Activated gamma-delta T cell treated with Interleukin-2 at 50 U/mL for 16 hours (primary cell): ENCODE measurements around the gene KIF21B.
A peak's percentile ranks its signal among the peaks of the same experiment; 100 is the strongest.

Experiments
- DNase-seq: peaks from one replicate; pipeline ENCODE4 v3.0.0-alpha.2; 2020

KIF21B gene, protein sequence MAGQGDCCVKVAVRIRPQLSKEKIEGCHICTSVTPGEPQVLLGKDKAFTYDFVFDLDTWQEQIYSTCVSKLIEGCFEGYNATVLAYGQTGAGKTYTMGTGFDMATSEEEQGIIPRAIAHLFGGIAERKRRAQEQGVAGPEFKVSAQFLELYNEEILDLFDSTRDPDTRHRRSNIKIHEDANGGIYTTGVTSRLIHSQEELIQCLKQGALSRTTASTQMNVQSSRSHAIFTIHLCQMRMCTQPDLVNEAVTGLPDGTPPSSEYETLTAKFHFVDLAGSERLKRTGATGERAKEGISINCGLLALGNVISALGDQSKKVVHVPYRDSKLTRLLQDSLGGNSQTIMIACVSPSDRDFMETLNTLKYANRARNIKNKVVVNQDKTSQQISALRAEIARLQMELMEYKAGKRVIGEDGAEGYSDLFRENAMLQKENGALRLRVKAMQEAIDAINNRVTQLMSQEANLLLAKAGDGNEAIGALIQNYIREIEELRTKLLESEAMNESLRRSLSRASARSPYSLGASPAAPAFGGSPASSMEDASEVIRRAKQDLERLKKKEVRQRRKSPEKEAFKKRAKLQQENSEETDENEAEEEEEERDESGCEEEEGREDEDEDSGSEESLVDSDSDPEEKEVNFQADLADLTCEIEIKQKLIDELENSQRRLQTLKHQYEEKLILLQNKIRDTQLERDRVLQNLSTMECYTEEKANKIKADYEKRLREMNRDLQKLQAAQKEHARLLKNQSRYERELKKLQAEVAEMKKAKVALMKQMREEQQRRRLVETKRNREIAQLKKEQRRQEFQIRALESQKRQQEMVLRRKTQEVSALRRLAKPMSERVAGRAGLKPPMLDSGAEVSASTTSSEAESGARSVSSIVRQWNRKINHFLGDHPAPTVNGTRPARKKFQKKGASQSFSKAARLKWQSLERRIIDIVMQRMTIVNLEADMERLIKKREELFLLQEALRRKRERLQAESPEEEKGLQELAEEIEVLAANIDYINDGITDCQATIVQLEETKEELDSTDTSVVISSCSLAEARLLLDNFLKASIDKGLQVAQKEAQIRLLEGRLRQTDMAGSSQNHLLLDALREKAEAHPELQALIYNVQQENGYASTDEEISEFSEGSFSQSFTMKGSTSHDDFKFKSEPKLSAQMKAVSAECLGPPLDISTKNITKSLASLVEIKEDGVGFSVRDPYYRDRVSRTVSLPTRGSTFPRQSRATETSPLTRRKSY (N-terminal part only)

GRCh38 chr1:201023517-201023902 lies at the start of gene KIF21B:
KIF21B (minus strand) TSS chr1:201023714; CDS start chr1:201023383, 331 bp downstream.
- DNase-seq, result peak; percentile 89

DNA sequence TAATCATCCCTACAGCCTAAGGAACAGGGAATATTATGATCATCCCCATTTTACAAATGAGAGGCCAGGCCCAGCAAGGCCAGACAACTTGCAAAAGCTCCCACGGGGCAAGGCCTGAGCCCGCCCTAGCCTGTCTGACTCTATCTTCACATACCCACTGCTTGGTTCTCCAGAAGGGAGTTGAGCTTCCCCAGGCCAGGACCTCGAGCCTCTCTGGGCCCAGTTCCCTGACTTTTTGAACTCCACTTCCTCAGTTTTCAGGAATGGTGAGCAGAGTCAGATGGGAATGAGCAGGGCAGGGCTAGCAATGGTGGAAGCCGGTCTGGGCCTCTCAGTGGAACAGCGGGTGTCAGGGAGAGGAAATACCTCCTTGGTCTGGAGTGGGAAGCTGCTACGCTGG lies 49.4 kb upstream of the KIF21B start:
- no peak for DNase-seq

DNA sequence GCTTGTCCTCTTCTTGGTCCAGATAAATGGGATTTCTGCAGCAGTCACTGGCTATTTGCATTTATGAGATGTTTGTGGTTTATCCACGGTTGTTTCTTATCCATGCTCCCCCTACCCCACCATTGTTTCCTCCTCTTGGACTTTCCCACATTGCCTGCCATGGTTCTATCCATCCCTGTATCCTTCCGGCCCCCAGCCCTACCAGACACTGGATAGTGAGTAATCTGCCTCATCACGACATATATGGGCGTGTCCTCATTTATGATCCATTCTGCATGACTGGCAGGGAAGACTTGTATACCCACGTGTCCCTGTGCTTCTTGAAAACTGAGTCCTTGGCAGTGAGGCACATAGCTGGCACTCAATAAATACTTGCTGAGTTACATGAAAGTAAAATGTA lies 48.6 kb upstream of the KIF21B start:
- DNase-seq, result no peak

GRCh38 chr1:201069636-201070035 lies 46.1 kb upstream of the KIF21B start:
- DNase-seq, result no peak

GRCh38 chr1:201068976-201069375 lies 45.5 kb upstream of the KIF21B start:
- no peak for DNase-seq

DNA sequence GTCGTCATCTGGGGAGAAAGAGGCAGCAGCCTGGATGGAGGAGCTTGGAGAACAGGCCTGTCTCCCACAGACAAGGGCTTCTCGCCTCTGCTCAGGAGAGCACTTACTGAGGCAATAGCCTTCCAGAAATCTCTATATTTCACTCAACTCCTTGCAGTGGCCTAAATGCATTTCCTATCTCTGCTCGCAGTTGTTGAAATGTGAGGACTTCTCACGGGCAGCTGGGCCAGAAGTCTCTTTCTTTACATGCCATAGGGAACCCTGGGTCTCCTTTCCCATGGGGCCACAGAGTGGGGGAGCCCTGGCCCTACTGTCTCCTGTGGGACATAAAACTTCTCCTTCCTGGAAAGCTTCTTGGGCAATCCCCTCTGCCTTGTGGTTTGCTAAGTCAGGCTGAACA lies 43.5 kb upstream of the KIF21B start:
- DNase-seq, result no peak

GRCh38 chr1:201065686-201066085 lies 42.2 kb upstream of the KIF21B start:
- DNase-seq, result no peak

DNA sequence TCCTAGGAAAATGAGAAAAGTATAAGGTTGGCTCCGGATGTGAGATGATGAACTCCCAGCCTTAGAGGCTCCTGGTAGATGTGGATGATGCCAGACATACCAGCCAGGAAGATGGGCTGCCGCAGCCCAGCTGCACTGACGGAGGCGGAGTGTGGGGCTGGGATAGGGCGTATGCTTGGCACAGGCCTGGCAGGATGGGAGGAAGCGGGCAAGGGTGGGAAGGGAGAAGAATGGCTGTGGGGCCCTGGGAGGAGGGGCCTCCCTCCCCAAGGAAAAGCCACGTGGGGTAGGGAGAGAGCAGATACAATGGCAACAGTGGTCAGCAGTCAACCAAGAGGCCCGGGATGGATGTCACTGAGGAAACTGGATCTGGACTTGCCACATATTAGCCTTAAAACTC lies 41.3 kb upstream of the KIF21B start:
- DNase-seq, result no peak

GRCh38 chr1:201063145-201063544 lies 39.6 kb upstream of the KIF21B start:
- no peak for DNase-seq

DNA sequence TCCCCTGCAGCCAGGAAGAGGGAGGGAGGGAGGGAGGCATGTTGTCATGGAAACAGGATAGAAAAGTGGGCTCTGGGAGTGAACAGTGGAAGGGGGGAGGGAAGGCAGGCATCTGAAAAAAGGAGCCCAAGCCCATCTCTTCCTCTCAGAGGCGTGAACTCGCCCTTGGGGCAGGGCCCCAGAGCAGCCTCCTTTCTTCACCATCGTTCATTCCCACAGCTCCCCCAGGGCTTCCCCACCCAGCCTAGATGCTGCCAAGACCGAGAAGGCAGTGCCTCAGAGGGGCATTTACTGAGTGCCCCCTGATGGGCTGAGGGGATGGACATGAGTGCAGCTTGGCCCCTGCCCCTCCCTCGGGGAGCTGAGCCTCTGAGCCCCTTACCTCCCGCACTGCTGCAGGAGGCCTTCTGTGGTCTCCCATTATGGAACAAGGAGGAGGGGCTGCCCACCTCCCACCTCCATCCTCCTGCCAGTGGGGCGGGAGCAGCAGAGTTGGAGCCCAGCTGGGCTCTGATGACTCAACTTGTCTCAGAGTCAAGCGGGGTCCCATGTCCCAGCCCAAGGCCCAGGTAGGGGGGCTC lies 39.1 kb upstream of the KIF21B start:
- DNase-seq, result no peak

DNA sequence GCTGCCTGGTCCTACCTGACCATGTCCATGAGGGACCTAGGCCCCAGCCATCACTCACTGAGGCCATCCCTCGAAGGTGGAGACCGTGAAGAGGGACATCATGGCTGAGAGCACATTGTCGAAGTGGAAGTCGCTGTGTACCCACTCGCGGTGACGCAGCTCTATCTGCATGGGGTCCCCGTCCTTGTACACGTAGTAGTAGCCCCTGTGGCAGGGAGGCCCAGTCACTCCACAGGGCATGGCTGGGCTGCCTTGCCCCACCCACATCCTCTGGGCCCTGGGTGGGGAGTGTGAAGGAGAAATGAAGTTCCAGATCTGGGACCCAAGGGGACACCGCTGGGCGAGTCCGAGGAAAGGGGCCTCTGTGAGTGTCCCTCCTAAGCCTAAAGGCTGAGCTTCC lies 38.4 kb upstream of the KIF21B start:
- DNase-seq, result no peak

DNA sequence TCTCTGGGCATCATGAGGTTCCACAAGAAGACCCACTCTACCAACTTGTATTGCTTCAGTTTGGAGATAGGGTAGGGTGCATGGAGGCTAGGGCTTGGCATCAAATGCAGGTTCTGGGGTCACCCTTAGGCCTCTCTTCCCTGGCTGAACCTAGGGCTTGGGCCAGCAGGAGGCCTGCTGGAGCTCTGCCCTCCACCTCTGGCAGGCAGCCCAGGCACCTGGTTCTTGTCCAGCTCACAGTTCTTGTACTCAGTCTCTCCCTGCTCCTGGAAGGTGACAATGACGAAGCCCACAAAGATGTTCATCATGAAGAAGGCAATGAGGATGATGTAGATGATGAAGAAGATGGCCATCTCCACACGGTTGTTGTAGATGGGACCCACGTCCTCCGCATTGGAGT lies 37.5 kb upstream of the KIF21B start:
- DNase-seq, result no peak

DNA sequence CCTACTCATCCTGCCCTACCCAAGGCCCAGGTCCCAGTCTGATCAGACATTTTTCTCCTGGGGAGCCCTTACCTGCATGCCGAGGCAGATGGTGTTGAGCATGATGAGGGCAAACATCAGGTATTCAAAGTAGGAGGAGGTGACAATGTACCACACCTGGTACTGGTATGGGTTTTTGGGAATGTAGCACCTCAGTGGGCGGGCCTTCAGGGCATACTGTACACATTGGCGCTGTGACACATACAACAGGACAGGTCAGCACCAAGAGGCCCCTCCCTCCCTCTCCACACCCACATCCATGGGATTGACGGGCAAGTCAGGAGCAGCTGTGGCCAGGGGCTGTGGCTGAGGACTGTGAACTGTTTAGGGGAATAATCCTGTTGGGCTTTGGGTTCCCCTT lies 37.1 kb upstream of the KIF21B start:
- no peak for DNase-seq

DNA sequence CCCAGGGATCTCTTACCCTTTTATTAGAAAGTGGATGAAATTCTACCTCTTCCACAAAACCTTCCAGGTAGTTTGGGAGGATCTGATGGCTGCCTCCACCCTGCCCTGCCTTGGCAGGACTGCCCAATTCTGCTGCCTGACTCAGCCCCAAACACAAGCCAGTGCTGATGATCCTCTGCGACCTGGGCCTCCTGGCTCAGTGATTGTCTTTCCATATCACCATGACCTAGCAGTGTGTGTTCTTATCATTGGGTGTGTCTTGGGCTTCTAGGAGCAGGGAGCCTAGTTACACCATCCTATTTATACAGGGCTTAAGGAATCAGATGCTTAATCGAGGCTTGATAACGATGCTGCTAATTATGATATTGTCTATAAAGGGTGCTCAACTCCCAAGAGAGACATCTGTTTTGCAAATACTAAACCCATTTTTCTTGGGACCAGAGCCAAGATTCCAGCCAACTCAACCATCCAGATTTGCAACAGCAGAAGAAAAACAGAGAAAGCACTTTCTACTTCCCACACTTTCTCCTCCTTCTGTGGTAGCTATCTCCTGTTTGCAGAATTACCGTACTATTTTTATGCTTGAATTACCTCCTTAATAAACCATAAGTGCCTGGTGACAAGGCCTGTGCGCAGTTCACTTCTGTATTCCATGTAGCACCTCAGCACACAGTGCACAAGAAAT lies 36.5 kb upstream of the KIF21B start:
- DNase-seq, result no peak

DNA sequence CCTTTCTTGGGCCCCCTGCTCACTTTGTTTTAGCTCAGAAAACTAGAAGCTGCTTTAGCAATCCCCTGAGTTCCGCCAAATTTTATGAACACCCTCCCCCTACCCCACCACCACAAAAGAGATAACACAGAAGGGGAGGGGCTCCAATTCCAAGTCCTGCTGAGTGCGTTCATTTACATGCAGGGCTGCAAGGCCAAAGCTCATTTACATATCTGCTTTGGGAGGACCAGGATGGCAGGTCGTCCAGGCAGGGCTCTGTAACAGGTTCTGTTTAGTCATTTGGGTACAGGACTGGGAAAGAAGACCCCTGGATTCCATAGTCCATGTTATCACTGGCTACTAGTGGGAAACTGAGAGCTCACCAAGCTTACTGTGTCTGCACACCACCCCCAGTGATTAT lies 35.9 kb upstream of the KIF21B start:
- no peak for DNase-seq

DNA sequence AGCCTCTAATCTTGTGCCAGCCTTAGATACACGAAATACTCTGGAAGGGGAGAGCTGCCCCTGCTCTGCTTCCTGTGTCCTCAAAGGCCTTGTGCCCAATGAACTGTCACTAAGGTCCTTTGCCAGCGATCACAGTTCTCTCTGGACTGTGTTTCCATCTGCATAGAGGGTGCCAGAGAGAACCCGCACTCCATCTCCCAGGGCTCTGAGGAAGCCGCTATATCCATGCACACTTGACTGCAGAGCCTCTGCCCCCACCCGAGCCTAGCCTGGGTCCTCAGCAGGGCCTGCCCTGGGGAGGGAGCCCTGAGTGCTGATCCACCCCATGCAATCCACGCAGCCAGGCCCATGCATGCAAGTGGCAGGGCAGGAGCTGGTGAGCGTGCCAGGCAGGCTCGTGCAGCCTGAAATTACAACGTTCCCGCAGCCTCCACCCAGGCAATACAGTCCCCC lies 30.6 kb upstream of the KIF21B start:
- DNase-seq, result no peak

GRCh38 chr1:201053155-201053860 lies 29.8 kb upstream of the KIF21B start:
- no peak for DNase-seq

DNA sequence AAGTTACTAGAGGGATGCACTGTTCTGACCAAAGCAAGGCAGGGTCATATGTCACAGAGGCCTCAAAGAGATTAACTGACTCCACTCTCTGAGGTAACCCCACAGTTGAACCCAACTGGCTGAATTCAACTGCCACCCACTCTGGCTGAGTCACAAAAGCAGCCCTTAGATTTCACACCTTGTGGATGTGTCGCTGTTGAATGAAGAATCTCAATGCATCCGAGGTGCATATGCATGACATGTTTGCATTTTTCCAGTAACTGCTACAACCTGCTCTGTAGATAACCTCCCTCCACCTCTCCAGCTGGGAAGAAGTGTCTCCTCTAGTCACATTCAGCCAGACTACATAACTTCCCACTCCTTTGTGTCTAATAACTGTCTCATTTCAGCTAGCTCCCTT lies 27.9 kb upstream of the KIF21B start:
- no peak for DNase-seq

GRCh38 chr1:201050515-201051277 lies 27.2 kb upstream of the KIF21B start:
- DNase-seq, result no peak

GRCh38 chr1:201049248-201049831 lies 25.8 kb upstream of the KIF21B start:
- no peak for DNase-seq
